Raji (cell line): Measurements from ENCODE around the gene CRYBG2.

Experiments used
- POLR2A ChIP-seq: IDR thresholded peaks from 2 replicates; pipeline ENCODE4 v1.6.1; 2011; ENCODE audit warnings: low read depth, low read length, control low read depth; ENCODE audit not compliant: insufficient read depth

CRYBG2 gene

DNA sequence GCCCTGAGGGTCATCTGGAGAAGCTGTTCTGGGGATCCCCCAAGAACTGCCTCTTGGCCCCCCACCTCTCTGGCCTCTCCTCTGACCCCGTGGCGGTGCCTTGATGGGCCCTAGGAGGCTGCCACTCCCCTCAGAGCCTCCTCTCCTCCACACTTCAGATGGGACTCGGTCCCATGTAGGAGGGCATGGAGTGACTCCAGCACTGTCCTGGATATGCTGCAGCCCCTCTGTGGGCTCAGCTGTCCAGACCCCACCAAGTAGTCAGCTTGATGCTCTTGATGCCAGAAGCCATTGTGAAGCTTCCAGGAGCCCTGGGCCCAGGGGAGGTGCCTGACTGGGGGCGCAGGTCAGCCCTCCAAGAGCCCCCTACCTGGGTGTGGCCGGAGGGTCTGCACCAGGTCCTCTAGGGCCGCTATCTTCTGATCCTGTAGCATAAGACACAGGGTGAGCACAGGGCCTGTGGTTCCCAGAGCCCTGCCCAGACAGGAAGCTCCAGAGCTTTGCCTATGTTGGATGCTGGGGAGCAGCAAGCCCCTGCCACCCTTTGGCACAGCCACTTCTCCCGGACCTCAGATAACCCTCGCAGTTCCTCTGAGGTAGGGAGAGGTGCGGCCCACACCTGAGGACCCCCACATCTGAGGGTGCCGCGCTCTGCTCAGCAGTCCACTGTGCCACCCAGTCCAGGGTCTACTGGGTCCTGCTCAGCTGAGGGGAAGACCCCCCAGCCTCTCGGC lies 56.7 kb downstream of the CRYBG2 start:
- TF ChIP-seq POLR2A, result no peak

DNA sequence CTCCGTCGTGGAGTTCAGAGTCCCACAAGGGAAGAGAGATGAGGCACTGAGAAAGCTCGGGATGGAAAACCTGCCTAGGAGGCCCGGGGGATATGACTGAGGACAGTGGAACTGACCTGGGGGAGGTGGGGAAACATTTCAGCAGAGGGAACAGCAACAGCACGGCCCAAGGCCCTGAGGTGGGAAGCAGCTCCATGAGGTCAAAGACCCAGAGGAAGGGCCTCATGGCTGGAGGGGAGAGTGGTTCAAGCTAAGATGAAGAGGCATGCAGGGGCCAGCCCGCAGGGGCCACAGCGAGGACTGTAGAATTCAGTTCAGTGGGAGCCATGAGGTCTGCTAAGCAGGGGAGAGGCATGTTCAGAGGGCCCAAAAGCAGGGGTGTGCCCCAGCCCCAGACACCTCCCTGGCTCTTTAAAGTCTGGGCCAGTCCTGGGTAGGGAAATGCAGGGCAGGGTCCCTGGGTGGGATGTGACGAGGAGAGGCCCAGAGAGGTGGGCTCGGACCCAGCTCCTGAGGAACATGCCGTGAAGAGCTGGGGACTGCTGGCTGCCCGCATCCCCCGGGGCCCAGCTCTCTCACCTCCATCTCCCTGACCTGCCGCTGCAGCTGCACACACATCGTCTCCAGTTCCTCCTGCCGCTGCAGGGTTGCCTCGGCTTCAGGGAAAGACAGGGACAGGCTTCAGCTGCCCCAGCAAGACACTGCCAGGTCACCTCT lies 57.4 kb downstream of the CRYBG2 start:
- TF ChIP-seq POLR2A, result no peak

DNA sequence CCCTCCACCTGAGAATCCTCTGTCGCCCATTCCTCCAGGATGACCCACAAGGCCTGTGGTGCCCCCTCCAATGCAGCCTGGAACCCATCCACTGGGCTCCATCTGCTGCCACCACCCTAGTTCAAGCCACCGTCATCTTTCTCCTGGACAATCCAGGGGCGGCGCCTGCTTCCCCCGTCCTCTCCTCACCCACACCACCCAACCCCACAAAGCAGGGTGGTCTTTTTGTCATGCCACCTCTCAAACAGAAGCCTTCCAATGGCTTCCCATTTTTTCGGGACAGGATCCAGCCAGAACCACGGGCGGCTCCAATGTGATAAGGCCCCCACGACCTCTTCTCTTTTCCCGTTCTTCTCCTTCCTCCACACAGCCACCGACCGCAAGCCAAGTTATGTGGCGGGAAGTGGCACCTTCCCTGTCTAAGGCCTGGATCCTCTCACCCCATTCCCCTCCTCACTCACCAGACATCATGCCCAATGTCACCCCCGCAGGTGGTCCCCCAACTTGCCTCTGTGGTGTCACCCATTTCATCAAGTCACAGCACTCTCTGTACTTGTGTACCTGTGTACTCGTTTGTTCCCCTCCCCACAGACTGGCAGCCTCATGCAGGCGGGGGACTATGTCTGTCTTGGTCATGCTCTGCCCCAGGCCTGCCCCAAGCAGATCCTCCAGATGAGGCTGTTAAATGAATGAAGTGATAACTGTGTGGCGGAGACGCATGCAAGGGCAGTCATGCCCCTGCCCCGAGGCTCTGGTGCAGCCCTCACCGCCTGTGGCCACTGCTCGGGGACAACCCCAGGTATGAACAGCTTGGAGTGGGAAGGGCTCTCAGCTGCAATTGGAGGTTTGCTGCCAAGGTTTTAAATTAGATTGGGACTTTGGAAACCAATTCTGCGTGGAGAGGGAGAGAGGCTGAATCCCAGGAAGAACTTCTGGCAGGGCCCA lies 58.5 kb downstream of the CRYBG2 start:
- TF ChIP-seq POLR2A, result no peak

DNA sequence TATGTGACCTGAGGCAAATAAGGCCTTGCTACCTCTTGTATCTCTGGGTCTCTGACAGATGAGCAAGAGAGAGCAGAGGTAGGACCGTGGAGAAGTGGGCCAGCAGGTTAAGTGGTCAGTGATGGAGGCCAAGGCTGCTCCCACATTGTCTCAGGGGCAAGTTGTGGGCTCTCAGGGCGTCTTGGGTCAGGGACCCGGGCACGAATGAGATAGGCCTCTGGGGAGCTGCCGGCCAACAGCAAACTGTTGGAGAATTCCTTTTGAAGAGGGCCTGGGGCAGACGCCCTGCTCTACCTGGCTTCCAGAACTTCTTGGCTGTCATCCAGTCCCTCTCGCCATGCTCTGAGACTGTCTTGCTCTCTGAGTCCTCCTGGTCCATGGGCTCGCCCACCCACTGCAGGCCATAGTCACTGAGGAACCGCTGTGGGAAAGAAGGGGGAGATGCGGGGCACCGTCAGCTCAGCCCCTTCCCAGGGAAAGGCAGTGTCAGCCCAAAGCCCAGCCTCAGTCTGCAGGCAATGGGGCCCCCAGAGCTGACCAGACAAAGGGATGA lies 59.9 kb downstream of the CRYBG2 start:
- TF ChIP-seq POLR2A, result no peak

DNA sequence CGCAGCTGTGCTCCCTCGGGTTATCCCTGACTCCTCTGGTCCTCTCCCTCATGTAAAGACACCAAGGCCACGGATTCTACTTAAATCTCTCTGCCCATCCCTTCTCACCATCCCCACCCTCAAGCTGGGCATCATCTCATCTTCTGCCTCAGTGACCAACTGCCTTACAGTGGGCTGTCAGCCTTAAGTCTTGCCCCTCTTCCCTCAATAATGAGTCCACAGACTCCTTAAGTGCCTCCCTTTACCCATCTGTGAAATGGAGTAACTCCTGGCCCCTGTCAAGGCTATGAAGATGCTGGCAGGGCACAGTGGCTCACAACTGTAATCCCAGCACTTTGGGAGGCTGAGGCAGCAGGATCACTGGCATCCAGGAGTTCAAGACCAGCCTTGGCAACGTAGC lies 62.0 kb downstream of the CRYBG2 start:
- no peak for TF ChIP-seq POLR2A

DNA sequence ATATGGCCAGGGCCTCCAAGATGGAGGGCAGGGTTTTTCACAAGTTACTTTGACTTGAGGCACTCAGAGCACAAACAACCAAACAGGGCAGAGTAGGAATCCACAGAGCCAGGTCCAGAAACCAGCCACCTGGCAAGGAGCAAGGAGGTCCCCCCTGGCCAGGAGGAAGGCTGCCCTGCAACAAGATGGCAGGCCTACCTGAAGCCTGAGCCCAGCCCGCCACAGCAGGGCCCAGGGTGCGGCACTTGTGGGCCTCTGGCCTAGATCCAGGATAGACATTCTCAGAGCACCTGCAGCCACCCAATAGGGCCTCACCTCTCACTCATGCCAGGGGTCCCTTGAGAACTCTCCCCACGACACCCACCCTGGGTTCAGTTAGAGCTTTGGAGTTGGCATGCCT lies 62.5 kb downstream of the CRYBG2 start:
- no peak for TF ChIP-seq POLR2A

DNA sequence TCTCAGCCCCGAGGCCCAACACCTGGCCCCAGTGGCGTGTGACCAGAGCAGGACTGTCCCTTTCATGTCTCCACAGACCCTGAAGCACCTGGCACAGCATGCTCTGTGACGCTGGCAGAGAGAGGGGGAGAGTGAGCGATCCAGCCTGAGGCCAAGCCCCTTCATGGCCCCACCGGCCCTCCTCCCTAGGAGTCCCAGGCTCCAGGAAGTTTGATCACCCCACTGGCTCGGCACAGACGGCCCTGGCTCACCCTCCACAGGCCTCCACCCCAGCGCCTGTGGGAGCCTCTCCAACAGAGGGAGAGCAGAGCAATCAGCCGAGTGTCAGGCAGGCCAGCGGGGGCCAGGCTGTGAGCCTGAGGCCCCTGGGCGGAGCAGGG lies 63.1 kb downstream of the CRYBG2 start:
- TF ChIP-seq POLR2A, result no peak

DNA sequence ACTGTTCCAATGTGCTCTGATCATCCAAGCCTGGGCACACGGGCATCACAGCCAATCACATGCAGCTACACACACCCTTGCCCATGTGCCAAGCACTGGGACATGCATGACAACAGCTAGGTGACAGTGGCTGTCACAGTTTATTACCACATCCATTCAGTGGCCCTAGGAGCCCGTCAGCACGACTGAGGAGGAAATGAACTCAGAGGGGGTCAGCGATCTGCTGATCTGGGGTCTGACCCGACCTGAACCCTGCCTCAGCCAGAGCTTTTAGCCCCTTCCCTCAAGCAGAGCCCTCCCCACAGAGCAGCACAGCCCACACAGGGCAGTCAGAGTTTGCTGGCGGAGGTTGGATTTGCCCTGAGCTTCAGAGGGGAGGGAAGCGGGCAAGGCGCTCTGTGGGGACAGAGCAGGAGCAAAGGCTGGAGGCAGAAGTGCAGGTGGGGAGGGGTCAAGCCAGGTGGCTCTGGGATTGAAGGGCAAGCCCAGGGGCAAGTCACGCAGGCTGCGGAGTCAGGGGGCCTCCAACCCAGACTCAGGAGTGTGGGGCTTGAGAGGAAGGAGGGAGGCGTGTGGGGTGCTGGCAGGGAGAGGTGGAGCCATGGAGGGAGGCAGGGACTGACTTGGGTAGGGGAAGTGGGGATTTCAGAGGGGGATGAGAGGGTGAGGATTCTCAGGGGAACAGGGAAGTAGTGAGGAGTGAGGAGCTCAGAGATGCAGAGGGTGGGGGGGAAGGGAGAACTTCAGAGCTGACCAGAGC lies 63.6 kb downstream of the CRYBG2 start:
- no peak for TF ChIP-seq POLR2A

DNA sequence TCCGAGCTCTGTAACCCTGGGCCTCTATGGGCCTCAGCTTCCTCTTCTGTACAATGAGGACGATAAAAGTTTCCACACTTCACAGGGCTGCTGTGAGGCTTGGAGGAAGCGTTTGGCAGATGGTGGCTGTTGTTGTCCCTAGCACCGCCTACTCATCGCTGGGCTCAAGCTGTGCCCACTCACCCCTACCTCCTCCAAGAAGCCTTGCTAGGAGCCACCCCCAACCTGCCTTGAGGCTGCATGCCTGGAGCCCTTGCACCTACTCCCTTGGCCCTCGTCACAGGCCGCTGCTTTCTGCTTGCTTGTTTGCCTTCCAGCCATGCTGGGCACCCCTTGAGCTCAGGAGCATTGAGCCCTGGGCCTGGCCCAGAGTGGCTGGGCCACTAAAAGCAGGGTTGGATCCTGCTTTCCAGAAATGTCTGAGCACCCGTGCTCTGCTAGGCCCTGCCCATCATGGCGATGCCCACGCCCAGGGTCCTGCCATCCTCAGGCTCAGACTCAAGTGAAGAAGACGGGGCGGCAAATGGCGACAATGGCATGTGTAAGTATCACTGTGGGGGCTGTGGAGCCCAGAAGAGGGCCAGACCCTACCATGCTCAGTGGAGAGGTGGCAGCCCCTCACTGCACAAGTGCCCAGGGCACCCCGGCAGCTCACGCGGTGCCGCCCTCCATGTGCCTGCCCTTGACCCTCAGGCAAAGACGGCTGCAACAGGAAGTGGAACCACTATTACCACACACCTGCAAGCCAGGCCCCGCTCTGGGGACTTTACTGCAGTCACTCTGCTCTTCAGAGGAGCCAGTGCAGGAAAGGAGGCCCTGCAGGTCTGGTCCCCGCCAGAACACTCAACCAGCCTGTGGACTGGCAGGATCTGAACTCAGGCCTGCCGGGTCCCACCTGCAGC lies 64.5 kb downstream of the CRYBG2 start:
- no peak for TF ChIP-seq POLR2A

DNA sequence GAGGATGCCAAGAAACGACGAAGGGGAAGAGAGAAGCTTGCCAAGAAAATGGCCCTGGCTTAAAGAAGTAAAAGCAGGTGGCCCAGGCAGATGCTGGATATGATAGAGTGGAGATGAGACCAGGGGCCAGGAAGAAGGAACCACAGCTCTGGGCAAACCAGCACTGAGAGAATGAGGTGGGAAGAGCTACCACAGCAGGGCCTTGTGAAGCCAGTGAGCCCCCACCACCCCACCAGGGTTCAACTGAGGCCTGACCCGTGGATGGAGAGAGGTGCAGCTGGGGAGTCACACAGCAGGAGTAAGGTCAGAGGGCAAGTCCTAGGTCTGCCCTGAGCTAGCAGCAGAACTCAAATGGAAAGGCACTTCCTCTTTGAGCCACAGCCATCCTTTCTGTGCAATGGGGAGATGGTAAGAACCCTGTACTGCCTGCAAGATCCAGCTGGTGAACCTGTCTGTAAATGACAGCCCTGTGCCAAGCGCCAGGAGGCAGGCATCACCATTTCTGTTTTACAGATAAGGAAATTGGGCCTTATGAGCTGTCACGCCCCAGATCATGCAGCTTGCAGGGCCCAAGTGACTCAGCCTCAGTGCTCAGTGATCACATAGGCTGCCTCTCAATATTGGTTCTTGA lies 65.5 kb downstream of the CRYBG2 start:
- no peak for TF ChIP-seq POLR2A

DNA sequence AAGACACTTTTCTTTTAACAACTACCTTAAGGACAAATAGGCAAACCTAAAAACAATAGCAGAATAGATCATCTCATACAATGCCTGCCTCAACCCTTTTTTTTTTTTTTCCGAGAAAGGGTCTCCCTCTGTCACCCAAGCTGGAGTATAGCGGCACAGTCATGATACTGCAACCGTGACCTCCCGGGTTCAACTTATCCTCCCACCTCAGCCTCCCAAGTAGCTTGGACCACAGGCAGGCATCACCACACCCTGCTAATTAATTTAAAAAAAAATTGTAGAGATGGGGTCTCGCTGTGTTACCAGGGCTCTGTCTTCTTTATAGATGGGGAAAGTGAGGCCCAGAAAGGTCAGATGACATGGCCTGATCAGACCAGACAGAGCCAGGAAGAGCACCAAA lies 66.1 kb downstream of the CRYBG2 start:
- TF ChIP-seq POLR2A, result no peak

DNA sequence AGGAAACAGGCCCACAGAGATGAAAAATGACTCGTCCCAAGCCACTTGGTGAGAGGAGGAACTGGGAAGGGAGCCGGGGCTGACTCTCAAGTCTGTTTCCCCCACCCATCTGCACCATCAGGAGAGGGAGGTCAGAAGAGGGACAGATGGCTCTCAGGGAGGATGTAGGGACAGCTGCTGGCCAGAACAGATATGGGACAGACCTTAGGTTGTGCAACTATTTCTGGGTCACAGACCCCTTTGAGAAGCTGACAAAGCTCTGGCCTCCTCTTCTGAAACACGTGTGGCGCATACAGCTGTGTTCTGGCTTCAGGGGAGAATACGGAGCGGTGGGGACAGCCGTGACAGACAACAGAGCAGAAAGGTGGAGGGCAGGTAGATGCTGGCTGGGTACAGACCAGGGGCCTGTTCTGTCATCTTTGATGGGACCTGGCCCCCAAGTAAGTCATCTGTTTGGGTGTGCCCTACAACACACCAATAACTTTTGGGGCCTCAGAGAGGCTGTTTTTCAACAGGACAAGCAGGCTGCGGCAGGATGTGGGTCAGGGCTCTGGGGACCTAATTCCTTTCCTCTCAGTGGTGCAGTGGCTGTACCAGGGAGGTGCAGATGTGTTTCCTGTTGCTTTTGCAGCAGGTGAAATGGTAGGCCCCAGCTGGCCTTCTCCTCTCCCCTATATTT lies 66.8 kb downstream of the CRYBG2 start:
- no peak for TF ChIP-seq POLR2A

DNA sequence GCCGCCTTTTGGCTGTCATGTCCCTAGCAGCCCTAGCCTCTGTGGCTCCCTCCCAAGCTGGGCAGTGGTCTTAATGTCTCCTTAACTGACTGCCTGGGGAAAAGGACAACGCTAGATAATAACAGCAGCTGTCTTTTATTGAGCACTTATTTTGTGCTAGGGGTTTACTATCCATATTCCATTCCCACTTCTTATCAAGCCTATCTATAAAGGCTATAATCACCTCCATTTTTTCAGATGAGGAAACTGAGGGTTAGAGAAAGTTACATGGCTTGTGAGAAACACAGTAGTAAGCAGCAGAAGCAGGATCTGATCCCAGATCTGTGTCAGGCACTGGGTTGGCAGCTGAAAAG lies 67.9 kb downstream of the CRYBG2 start:
- no peak for TF ChIP-seq POLR2A
